HepG2 (cell line): ENCODE data around the gene PHF23. TPM values are rescaled to one million over a fixed set of nuclear protein-coding genes. Genes with fewer than 3 reads are reported as not detected.

Experiments used
- ARID3A ChIP-seq: IDR thresholded peaks from 2 replicates; pipeline ENCODE4 v1.6.1; 2012; ENCODE audit warnings: low read depth, low read length, improper control_type of control experiment
- ARNT ChIP-seq: fragments of 450-650 bp; IDR thresholded peaks from 2 replicates; pipeline ENCODE4 v1.6.1; 2017
- ARNTL ChIP-seq: sonication (generic); formaldehyde crosslinking; IDR thresholded peaks from 2 replicates; pipeline ENCODE4 v1.4.0; 2020; ENCODE audit warnings: mild to moderate bottlenecking, missing genetic modification reagents
- DDIT3 ChIP-seq: sonication (generic); formaldehyde crosslinking; IDR thresholded peaks from 2 replicates; pipeline ENCODE4 v1.4.0; 2020; ENCODE audit warnings: mild to moderate bottlenecking, missing genetic modification reagents
- DNMT3B ChIP-seq: conservative IDR thresholded peaks from 2 replicates; pipeline ENCODE4 v1.6.1; 2016; ENCODE audit warnings: missing biosample characterization, control low read depth
- GATAD2A ChIP-seq: IDR thresholded peaks from 2 replicates; pipeline ENCODE4 v1.6.1; 2016
- HOXA5 ChIP-seq: sonication (generic); formaldehyde crosslinking; IDR thresholded peaks from 2 replicates; pipeline ENCODE4 v1.4.0; 2020; ENCODE audit warnings: missing genetic modification reagents
- IRF2 ChIP-seq: IDR thresholded peaks from 2 replicates; pipeline ENCODE4 v1.6.1; 2018; ENCODE audit warnings: missing genetic modification reagents, missing compliant biosample characterization
- JUN ChIP-seq: sonication (generic); formaldehyde crosslinking; IDR thresholded peaks from 2 replicates; pipeline ENCODE4 v1.4.0; 2020; ENCODE audit warnings: mild to moderate bottlenecking, missing genetic modification reagents
- KLF9 ChIP-seq: IDR thresholded peaks from 2 replicates; pipeline ENCODE4 v1.6.1; 2016; ENCODE audit warnings: low read depth
- MIXL1 ChIP-seq: IDR thresholded peaks from 2 replicates; pipeline ENCODE4 v1.6.1; 2016
- MTA1 ChIP-seq: sonication (generic); formaldehyde crosslinking; IDR thresholded peaks from 2 replicates; pipeline ENCODE4 v1.4.0; 2020; ENCODE audit warnings: missing genetic modification reagents, mild to moderate bottlenecking, borderline replicate concordance
- MTERF4 ChIP-seq: sonication (generic); formaldehyde crosslinking; IDR thresholded peaks from 2 replicates; pipeline ENCODE4 v1.8.0; 2023; ENCODE audit warnings: mild to moderate bottlenecking, missing genetic modification reagents
- PBX2 ChIP-seq: IDR thresholded peaks from 2 replicates; pipeline ENCODE4 v1.6.1; 2016; ENCODE audit warnings: control low read depth
- PCBP2 ChIP-seq: fragments of 200-400 bp; formaldehyde crosslinking; optimal IDR thresholded peaks from 2 replicates; pipeline ENCODE3; 2018; ENCODE audit warnings: low read length, low read depth; ENCODE audit not compliant: poor library complexity, severe bottlenecking
- RBM22 ChIP-seq: fragments of 200-400 bp; formaldehyde crosslinking; optimal IDR thresholded peaks from 2 replicates; pipeline ENCODE3; 2017; ENCODE audit warnings: mild to moderate bottlenecking, low read length, moderate library complexity
- SOX13 ChIP-seq, 3 experiments: fragments of 450-650 bp in 1 of 3; sonication (generic) in 1 of 3; formaldehyde crosslinking in 1 of 3; IDR thresholded peaks in 2 of 3; conservative IDR thresholded peaks in 1 of 3; 2 replicates each; pipeline versions ENCODE4 v1.5.0 to v1.6.1; 2016 to 2020; ENCODE audit warnings: antibody characterized with exemption in 1 of 3, mild to moderate bottlenecking in 1 of 3, missing compliant biosample characterization in 1 of 3, missing genetic modification reagents in 1 of 3, moderate library complexity in 1 of 3
- TAF1 ChIP-seq: sonication (generic); formaldehyde crosslinking; IDR thresholded peaks from 2 replicates; pipeline ENCODE4 v1.4.0; 2020; ENCODE audit warnings: missing genetic modification reagents
- TCF7 ChIP-seq: sonication (generic); IDR thresholded peaks from 2 replicates; pipeline ENCODE4 v1.6.1; 2016; ENCODE audit warnings: antibody characterized with exemption, low read depth
- TFE3 ChIP-seq: IDR thresholded peaks from 2 replicates; pipeline ENCODE4 v1.6.1; 2016
- YEATS4 ChIP-seq: sonication (generic); formaldehyde crosslinking; IDR thresholded peaks from 2 replicates; pipeline ENCODE4 v1.4.0; 2020; ENCODE audit warnings: missing genetic modification reagents, borderline replicate concordance
- ZFY ChIP-seq: sonication (generic); formaldehyde crosslinking; IDR thresholded peaks from 2 replicates; pipeline ENCODE4 v1.4.0; 2020; ENCODE audit warnings: missing genetic modification reagents
- ZNF468 ChIP-seq: sonication (generic); formaldehyde crosslinking; IDR thresholded peaks from 2 replicates; pipeline ENCODE4 v1.8.0; 2022; ENCODE audit warnings: mild to moderate bottlenecking, moderate library complexity, missing genetic modification reagents
- ZNF605 ChIP-seq: sonication (generic); formaldehyde crosslinking; IDR thresholded peaks from 2 replicates; pipeline ENCODE4 v1.8.0; 2022; ENCODE audit warnings: mild to moderate bottlenecking, missing genetic modification reagents
- ZNF672 ChIP-seq: sonication (generic); formaldehyde crosslinking; IDR thresholded peaks from 2 replicates; pipeline ENCODE4 v1.8.1; 2022; ENCODE audit warnings: missing genetic modification reagents
- ZNF878 ChIP-seq: sonication (generic); formaldehyde crosslinking; IDR thresholded peaks from 2 replicates; pipeline ENCODE4 v1.8.1; 2023; ENCODE audit warnings: mild to moderate bottlenecking, missing genetic modification reagents, moderate library complexity
- polyA plus RNA-seq, 8 experiments: library from polyadenylated mRNA; depleted of rRNA in 3 of 8; stranded (reverse) in 7 of 8; unstranded in 1 of 8; fragments of >200 nt; fragmentation: Illumina TruSeq in 4 of 8; extraction: Trizol in 4 of 8; gene quantifications; 2 replicates each; pipeline versions ENCODE4 v1.2.1 to v1.2.3, GENCODE V29; 2011 to 2016; ENCODE audit warnings: low read depth in 4 of 8, missing spikeins in 1 of 8, mixed read lengths in 1 of 8; ENCODE audit not compliant: insufficient read depth in 1 of 8
- total RNA-seq, 5 experiments: library from RNA; depleted of rRNA; stranded (reverse); fragments of >200 nt; fragmentation: Illumina TruSeq; extraction: Trizol; gene quantifications; 2 replicates each; pipeline ENCODE4 v1.2.3, GENCODE V29; 2016; ENCODE audit warnings: low read depth in 1 of 5

Gene PHF23
- total and polyA plus RNA-seq, 2 of the 13 experiments (the other 11 are each of a cell fraction or from before 2014, with no cell fraction given) = 27.6 to 33.2 TPM

GRCh38 chr17:7242717-7243452 is 3.6 kb upstream of the PHF23 start (continued):
- TF ChIP-seq SOX13 (IDR thresholded peaks at IDR 0.05) = no peak; the same call in 1 of the 2 replicates
- TF ChIP-seq SOX13 (CRISPR knock-in tag; conservative IDR thresholded peaks at IDR 0.05 in 1 of 2, IDR thresholded peaks at IDR 0.05 in 1 of 2) = peak in 1 of 2 experiments; percentile 69; a peak in 2 of 4 replicates
- TF ChIP-seq ARNTL (CRISPR knock-in tag) = peak; percentile 94
- no peak for TF ChIP-seq TCF7
- no peak for TF ChIP-seq ZNF672 (CRISPR knock-in tag)
- 0 out of 2 replicates have a peak, but pooled peaks have one; percentile 28 for TF ChIP-seq MTA1 (CRISPR knock-in tag)
- peak; percentile 81 for TF ChIP-seq ARID3A
- TF ChIP-seq MIXL1 = peak; percentile 82; the same call in 1 of the 2 replicates
- 0 out of 2 replicates have a peak, but pooled peaks have one; percentile 42 for TF ChIP-seq ZNF878 (CRISPR knock-in tag)
- TF ChIP-seq TFE3 (CRISPR knock-in tag) = peak; percentile 100
- TF ChIP-seq ARNT = no peak
- TF ChIP-seq ZFY (CRISPR knock-in tag) = peak; percentile 46; the same call in 1 of the 2 replicates
- 0 out of 2 replicates have a peak, but pooled peaks have one; percentile 47 for TF ChIP-seq MTERF4 (CRISPR knock-in tag)
- TF ChIP-seq TAF1 (CRISPR knock-in tag) = peak; percentile 55; the same call in 1 of the 2 replicates
- no peak for TF ChIP-seq DDIT3
- TF ChIP-seq YEATS4 (CRISPR knock-in tag) = peak; percentile 94
- peak; percentile 84 for TF ChIP-seq RBM22
- peak; percentile 87 for TF ChIP-seq DNMT3B (CRISPR knock-in tag)
- TF ChIP-seq GATAD2A (CRISPR knock-in tag) = peak; percentile 57
- TF ChIP-seq PCBP2 = no peak
- 0 out of 2 replicates have a peak, but pooled peaks have one; percentile 52 for TF ChIP-seq ZNF605 (CRISPR knock-in tag)
- peak; percentile 52; the same call in 1 of the 2 replicates for TF ChIP-seq JUN
- no peak; the same call in 1 of the 2 replicates for TF ChIP-seq HOXA5 (CRISPR knock-in tag)
- TF ChIP-seq ZNF468 (CRISPR knock-in tag) = no peak
- no peak for TF ChIP-seq PBX2 (CRISPR knock-in tag)
- peak; percentile 59 for TF ChIP-seq IRF2 (CRISPR knock-in tag)
- TF ChIP-seq KLF9 (CRISPR knock-in tag) = 0 out of 2 replicates have a peak, but pooled peaks have one; percentile 51
